Common myeloid progenitor, CD34-positive (primary cell): Measurements from ENCODE around the gene S100A4. TPM values are rescaled to one million over a fixed set of nuclear protein-coding genes. Genes with fewer than 3 reads are reported as not detected.
"Not testable (repeated sequence)": the region's sequence is repeated elsewhere in the genome, so short reads cannot be mapped to it uniquely, and the experiment has no call there.

Source experiments
- CTCF ChIA-PET: fragments of 350-600 bp; sonication (Branson Sonifier 250); formaldehyde crosslinking; loops from one replicate; lab custom pipeline; 2021; ENCODE audit warnings: antibody characterized with exemption; lab: Charles Lee
- POLR2A ChIA-PET: fragments of 350-600 bp; sonication (Branson Sonifier 250); formaldehyde crosslinking; loops from one replicate; lab custom pipeline; 2021; ENCODE audit warnings: antibody characterized with exemption; lab: Charles Lee
- DNase-seq, 3 donors: peaks; one replicate each; pipeline versions ENCODE4 v3.0.0 to v3.0.0-alpha.2; 2013
- H3K27ac ChIP-seq, 2 experiments: 1 replicate in 1 of 2; 2 replicates in 1 of 2; pipeline ENCODE4 v1.7.0; 2013; ENCODE audit warnings: inconsistent platforms in 2 of 2, low read length in 2 of 2, mild to moderate bottlenecking in 2 of 2, low read depth in 1 of 2, moderate library complexity in 1 of 2; ENCODE audit not compliant: severe bottlenecking in 2 of 2, insufficient read depth in 1 of 2, poor library complexity in 1 of 2
- H3K27me3 ChIP-seq, 5 experiments: replicated peaks in 2 of 5; 1 replicate in 3 of 5; 2 replicates in 2 of 5; pipeline versions ENCODE4 v1.6.1 to v1.7.0; 2013; ENCODE audit warnings: low read length in 4 of 5, mild to moderate bottlenecking in 2 of 5, moderate library complexity in 2 of 5, inconsistent platforms in 1 of 5; ENCODE audit not compliant: insufficient read depth in 5 of 5, control insufficient read depth in 4 of 5
- H3K36me3 ChIP-seq, 4 experiments: 1 replicate in 2 of 4; 2 replicates in 2 of 4; pipeline versions ENCODE4 v1.6.1 to v1.7.0; 2013; ENCODE audit warnings: low read length in 3 of 4, control low read depth in 1 of 4, mild to moderate bottlenecking in 1 of 4; ENCODE audit not compliant: control insufficient read depth in 4 of 4, insufficient read depth in 4 of 4
- H3K4me1 ChIP-seq, 4 experiments: 1 replicate in 3 of 4; 2 replicates in 1 of 4; pipeline versions ENCODE4 v1.6.1 to v1.7.1; 2013; ENCODE audit warnings: low read length in 3 of 4, mild to moderate bottlenecking in 3 of 4, control low read depth in 1 of 4, inconsistent platforms in 1 of 4, moderate library complexity in 1 of 4; ENCODE audit not compliant: control insufficient read depth in 4 of 4, insufficient read depth in 4 of 4; ENCODE audit errors: control extremely low read depth in 1 of 4
- H3K4me3 ChIP-seq, 7 experiments: 1 replicate in 4 of 7; 2 replicates in 3 of 7; pipeline versions ENCODE4 v1.5.1 to v1.7.0; 2013; ENCODE audit warnings: mild to moderate bottlenecking in 7 of 7, low read length in 6 of 7, moderate library complexity in 6 of 7, inconsistent platforms in 2 of 7, low read depth in 2 of 7, control low read depth in 1 of 7; ENCODE audit not compliant: insufficient read depth in 4 of 7, control insufficient read depth in 1 of 7; ENCODE audit errors: extremely low read depth in 1 of 7
- H3K9me3 ChIP-seq, 5 experiments: 1 replicate in 4 of 5; 2 replicates in 1 of 5; pipeline versions ENCODE4 v1.6.1 to v1.7.1; 2013; ENCODE audit warnings: low read length in 4 of 5, mild to moderate bottlenecking in 2 of 5, inconsistent platforms in 1 of 5, low read depth in 1 of 5, moderate library complexity in 1 of 5; ENCODE audit not compliant: control insufficient read depth in 4 of 5, insufficient read depth in 2 of 5; ENCODE audit errors: control extremely low read depth in 1 of 5
- WGBS: methylation state at CpG from one replicate; pipeline ENCODE4 v1.1.5; 2013; ENCODE audit not compliant: insufficient coverage; 5-methylcytosine and 5-hydroxymethylcytosine counted together
- polyA plus RNA-seq: library from polyadenylated mRNA; unstranded; fragments of 120-200 nt; gene quantifications from one replicate; pipeline ENCODE4 v1.2.1, GENCODE V29; 2013

S100A4 gene
- polyA plus RNA-seq, result 490 TPM

- Histone ChIP-seq H3K9me3 (no peaks in the 10 kb centered on the region), H3K27me3 (no peaks in the 10 kb centered on the region), H3K36me3 (peaks cover 6 to 23% (median 17%) of the 10 kb centered on the region in 4 experiments), H3K4me1 (peaks cover 5 to 100% (median 63%) of the 10 kb centered on the region in 4 experiments), H3K27ac (peak within 1 kb of the TSS; percentile 51 to 77), H3K4me3 (peak within 1 kb of the TSS; percentile 21 to 87 (median 65))
- under 1% methylated on average over 16 of the region's 19 CpGs for WGBS
- CTCF ChIA-PET, result interaction anchor here (0.8 to 4.3 kb wide), 8 partner anchors 9 to 35 kb away, joined by 3 to 31 read pairs (median 12); partner anchors contain the start of gene S100A6
- peak; percentile 83 to 93 (median 92) for DNase-seq
- POLR2A ChIA-PET, result interaction anchor here (0.9 to 2.7 kb wide), 4 partner anchors 10 to 21 kb away, joined by 3 to 15 read pairs (median 7); partner anchors contain the start of genes S100A2 and S100A6
Measured at GRCh38 chr1:153545067-153546055, at the start of gene S100A4. Gene S100A4 (minus strand): TSS chr1:153545806. CDS start chr1:153544794, 1,012 bp downstream.

GRCh38 chr1:153592748-153593147, 47.1 kb upstream of the S100A4 start:
- peaks cover 0 to 7% (median under 1%) of the 10 kb centered on the region in 4 experiments for H3K4me1 ChIP-seq
- H3K9me3 ChIP-seq, result no peaks in the 10 kb centered on the region
- no CpG with 5 or more reads among the region's 4 CpGs for WGBS
- ChIA-PET POLR2A (no interaction called here), CTCF (interaction anchor here (0.9 to 13.4 kb wide), 6 partner anchors 15 to 39 kb away, joined by 3 to 100 read pairs (median 4); partner anchors contain the start of genes S100A1, S100A13, S100A14 and S100A16)
- H3K27me3 ChIP-seq, result no peaks in the 10 kb centered on the region
- H3K4me3 ChIP-seq, result no peak overlapping the region
- no peak overlapping the region for H3K27ac ChIP-seq
- DNase-seq, result no peak
- no peaks in the 10 kb centered on the region for H3K36me3 ChIP-seq

- H3K9me3 ChIP-seq, result no peaks in the 10 kb centered on the region
- POLR2A ChIA-PET, result no interaction called here
- CTCF ChIA-PET, result interaction anchor here (1.4 kb wide), 1 partner anchor 78 kb away, joined by 4 read pairs; no protein-coding TSS in a partner anchor
- no peaks in the 10 kb centered on the region for H3K27me3 ChIP-seq
- DNase-seq, result no peak
- H3K27ac ChIP-seq, result no peak overlapping the region
- no peaks in the 10 kb centered on the region for H3K36me3 ChIP-seq
- H3K4me1 ChIP-seq, result no peaks in the 10 kb centered on the region
- no peak overlapping the region for H3K4me3 ChIP-seq
- WGBS, result no CpG with 5 or more reads among the region's 2 CpGs
Measured at GRCh38 chr1:153588482-153588881, 42.9 kb upstream of the S100A4 start.

GRCh38 chr1:153588033-153588432, 42.4 kb upstream of the S100A4 start:
- H3K27ac ChIP-seq, POLR2A ChIA-PET, H3K4me3 ChIP-seq, H3K9me3 ChIP-seq, DNase-seq, H3K36me3 ChIP-seq, H3K27me3 ChIP-seq, H3K4me1 ChIP-seq: not testable (repeated sequence)
- CTCF ChIA-PET, result interaction anchor here (1.3 to 1.4 kb wide), 2 partner anchors 39 to 78 kb away, joined by 3 to 4 read pairs; partner anchors contain the start of gene S100A13
- WGBS, result 100% methylated on average over 6 of the region's 10 CpGs

GRCh38 chr1:153587314-153587713, 41.7 kb upstream of the S100A4 start:
- Histone ChIP-seq H3K27ac (no peak overlapping the region), H3K27me3 (no peaks in the 10 kb centered on the region), H3K4me3 (no peak overlapping the region), H3K4me1 (no peaks in the 10 kb centered on the region), H3K9me3 (no peaks in the 10 kb centered on the region), H3K36me3 (no peaks in the 10 kb centered on the region)
- DNase-seq, result no peak
- 83% methylated on average over 2 of the region's 5 CpGs for WGBS
- CTCF ChIA-PET, result interaction anchor here (0.7 to 1.8 kb wide), 4 partner anchors 9 to 40 kb away, joined by 3 to 10 read pairs (median 4); partner anchors contain the start of gene S100A13
- POLR2A ChIA-PET, result no interaction called here

GRCh38 chr1:153586347-153586746, 40.7 kb upstream of the S100A4 start:
- H3K4me3 ChIP-seq, result no peak overlapping the region
- ChIA-PET POLR2A (no interaction called here), CTCF (interaction anchor here (0.9 to 1.8 kb wide), 4 partner anchors 10 to 18 kb away, joined by 3 to 10 read pairs (median 4); no protein-coding TSS in a partner anchor)
- no peaks in the 10 kb centered on the region for H3K4me1 ChIP-seq
- no CpG with 5 or more reads among the region's 1 CpG for WGBS
- no peaks in the 10 kb centered on the region for H3K9me3 ChIP-seq
- H3K27ac ChIP-seq, result no peak overlapping the region
- no peaks in the 10 kb centered on the region for H3K27me3 ChIP-seq
- H3K36me3 ChIP-seq, result no peaks in the 10 kb centered on the region
- DNase-seq, result no peak
